PC-9 (cell line): ENCODE measurements around the gene HHAT. TPM values are rescaled to one million over a fixed set of nuclear protein-coding genes. Genes with fewer than 3 reads are reported as not detected.

ENCODE experiments used
- BruUV-seq: library from RNA; stranded (reverse); fragments of 400-500 nt; replicated peaks from 2 replicates; lab custom pipeline; 2021; lab: Mats Ljungman, UMichigan
- CTCF ChIA-PET: fragments of 300-600 bp; sonication (Branson Sonifier 250); formaldehyde crosslinking; loops from one replicate; lab custom pipeline; 2022; ENCODE audit warnings: antibody characterized with exemption; lab: Charles Lee
- POLR2A ChIA-PET: fragments of 300-600 bp; sonication (Branson Sonifier 250); formaldehyde crosslinking; loops from one replicate; lab custom pipeline; 2022; ENCODE audit warnings: antibody characterized with exemption; ENCODE audit not compliant: unreplicated experiment; lab: Charles Lee
- DNase-seq, 2 experiments: peaks; one replicate each; pipeline versions ENCODE4 v3.0.0 to v3.0.0-alpha.2; 2015 to 2022; ENCODE audit warnings: mixed read lengths in 1 of 2
- H2AFZ ChIP-seq: fragments of 200-600 bp; sonication (generic); 2 replicates; pipeline ENCODE4 v1.8.1; 2017; ENCODE audit warnings: antibody characterized with exemption
- H3F3A ChIP-seq: fragments of 200-600 bp; sonication (generic); 2 replicates; pipeline ENCODE4 v1.8.1; 2017; ENCODE audit warnings: antibody characterized with exemption, mild to moderate bottlenecking, low read depth; ENCODE audit not compliant: insufficient read depth
- H3K27ac ChIP-seq: fragments of 200-600 bp; sonication (generic); 2 replicates; pipeline ENCODE4 v1.6.1; 2016; ENCODE audit warnings: mixed run types
- H3K27me3 ChIP-seq: fragments of 200-600 bp; sonication (generic); 2 replicates; pipeline ENCODE4 v1.6.1; 2016; ENCODE audit warnings: low read depth, mixed run types; ENCODE audit not compliant: insufficient read depth
- H3K36me3 ChIP-seq: fragments of 200-600 bp; sonication (generic); 2 replicates; pipeline ENCODE4 v1.6.1; 2016; ENCODE audit warnings: low read depth, mixed run types
- H3K4me1 ChIP-seq: fragments of 200-600 bp; sonication (generic); replicated peaks from 2 replicates; pipeline ENCODE4 v1.6.1; 2016; ENCODE audit warnings: mixed run types; ENCODE audit not compliant: insufficient read depth
- H3K4me2 ChIP-seq: fragments of 200-600 bp; sonication (generic); 2 replicates; pipeline ENCODE4 v1.6.1; 2017; ENCODE audit warnings: mixed run types
- H3K4me3 ChIP-seq: fragments of 200-600 bp; sonication (generic); 2 replicates; pipeline ENCODE4 v1.6.1; 2016; ENCODE audit warnings: mixed run types
- H3K79me2 ChIP-seq: fragments of 200-600 bp; sonication (generic); 2 replicates; pipeline ENCODE4 v1.6.1; 2017; ENCODE audit warnings: low read depth, mixed run types
- H3K9me2 ChIP-seq: fragments of 200-600 bp; sonication (generic); 2 replicates; pipeline ENCODE4 v1.8.1; 2017; ENCODE audit warnings: mild to moderate bottlenecking; ENCODE audit not compliant: insufficient read depth
- H3K9me3 ChIP-seq: fragments of 200-600 bp; sonication (generic); 2 replicates; pipeline ENCODE4 v1.8.1; 2016; ENCODE audit warnings: low read depth; ENCODE audit not compliant: insufficient read depth
- H4K20me1 ChIP-seq: fragments of 200-600 bp; sonication (generic); 2 replicates; pipeline ENCODE4 v1.8.1; 2017; ENCODE audit not compliant: insufficient read depth
- CTCF ChIP-seq: fragments of 200-600 bp; sonication (generic); conservative IDR thresholded peaks from 2 replicates; pipeline ENCODE4 v1.6.1; 2017; ENCODE audit warnings: mixed run types, antibody characterized with exemption, mild to moderate bottlenecking, moderate library complexity
- EZH2 ChIP-seq: fragments of 200-600 bp; sonication (generic); IDR thresholded peaks from 2 replicates; pipeline ENCODE4 v1.8.0; 2017; ENCODE audit warnings: antibody characterized with exemption, low read depth
- intact Hi-C: fragments of 100-400 bp; cut with micrococcal nuclease; formaldehyde crosslinking; loops from one replicate; pipeline ENCODE4 v1.10.0; 2022; ENCODE audit not compliant: unreplicated experiment
- total RNA-seq: library from RNA; stranded (reverse); gene quantifications from 2 replicates; pipeline ENCODE4 v1.2.3, GENCODE V29; 2021

HHAT gene
- total RNA-seq, 1 experiment from 2014 or later: 5.3 TPM

DNA sequence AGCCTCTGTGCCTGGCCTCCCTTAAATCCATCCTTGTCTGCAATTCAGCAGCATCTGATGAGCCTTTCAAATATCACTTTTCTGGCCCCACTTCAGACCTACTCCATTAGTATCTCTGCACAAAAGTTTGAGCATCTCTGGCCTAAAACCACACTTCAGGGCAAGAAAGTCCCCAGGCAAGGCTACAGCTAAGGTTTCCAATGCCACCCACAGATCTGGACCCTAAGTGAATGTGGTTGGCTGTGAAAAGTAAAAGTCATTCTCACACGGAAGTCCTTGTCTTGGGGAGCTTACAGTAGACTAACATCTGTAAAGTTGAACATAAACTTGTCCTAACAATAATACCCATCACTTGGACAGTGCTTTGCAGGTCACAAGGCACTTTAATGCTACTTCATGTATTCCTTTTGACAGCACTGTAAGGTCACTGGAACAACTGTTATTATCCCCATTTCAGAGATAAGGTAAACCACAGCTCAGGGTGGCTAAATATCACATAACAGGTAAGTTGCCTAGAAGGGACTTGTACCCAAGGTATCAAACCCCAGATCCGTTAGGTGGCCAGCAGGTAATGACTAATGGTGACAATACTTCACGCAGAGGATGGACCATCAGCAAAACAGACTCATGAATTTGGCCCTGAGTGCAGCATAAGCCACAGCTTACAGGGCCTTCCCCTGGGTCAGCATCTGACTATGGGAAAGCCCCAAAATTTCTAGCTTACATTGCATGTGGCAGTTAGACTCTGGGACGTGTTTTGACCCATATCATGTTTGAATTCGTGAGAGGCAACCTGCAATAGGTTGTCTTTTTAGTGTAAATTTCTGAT is 356.0 kb downstream of the HHAT start:
- H3K36me3 ChIP-seq: no peaks in the 10 kb centered on the region
- ChIA-PET CTCF (no interaction called here), POLR2A (no interaction called here)
- no peak for DNase-seq
- BruUV-seq: no TSS peak
- H2AFZ ChIP-seq: no peak overlapping the region
- no peak overlapping the region for H3K27ac ChIP-seq
- H3K4me2 ChIP-seq: no peak overlapping the region
- no peaks in the 10 kb centered on the region for H4K20me1 ChIP-seq
- no peaks in the 10 kb centered on the region for H3K9me3 ChIP-seq
- TF ChIP-seq CTCF (no peak), EZH2 (no peak)
- H3F3A ChIP-seq: no peaks in the 10 kb centered on the region
- no peak overlapping the region for H3K4me3 ChIP-seq
- no peaks in the 10 kb centered on the region for H3K79me2 ChIP-seq
- H3K4me1 ChIP-seq: no peaks in the 10 kb centered on the region
- H3K27me3 ChIP-seq: no peaks in the 10 kb centered on the region
- H3K9me2 ChIP-seq: no peaks in the 10 kb centered on the region
- intact Hi-C loops: loop anchor here (5.0 kb wide), 1 partner anchor 102 kb away; no protein-coding TSS in a partner anchor

GRCh38 chr1:210685295-210685650 is 356.6 kb downstream of the HHAT start:
- Histone ChIP-seq H3K79me2 (no peaks in the 10 kb centered on the region), H3K27ac (no peak overlapping the region), H3F3A (no peaks in the 10 kb centered on the region), H2AFZ (no peak overlapping the region), H3K4me3 (no peak overlapping the region), H3K4me1 (no peaks in the 10 kb centered on the region), H3K9me2 (no peaks in the 10 kb centered on the region), H3K36me3 (no peaks in the 10 kb centered on the region), H3K4me2 (no peak overlapping the region), H4K20me1 (no peaks in the 10 kb centered on the region), H3K27me3 (no peaks in the 10 kb centered on the region), H3K9me3 (no peaks in the 10 kb centered on the region)
- no peak for DNase-seq
- intact Hi-C loops: no loop called here
- no peak for TF ChIP-seq CTCF
- TF ChIP-seq EZH2: no peak
- ChIA-PET CTCF (no interaction called here), POLR2A (no interaction called here)
- no TSS peak for BruUV-seq

DNA sequence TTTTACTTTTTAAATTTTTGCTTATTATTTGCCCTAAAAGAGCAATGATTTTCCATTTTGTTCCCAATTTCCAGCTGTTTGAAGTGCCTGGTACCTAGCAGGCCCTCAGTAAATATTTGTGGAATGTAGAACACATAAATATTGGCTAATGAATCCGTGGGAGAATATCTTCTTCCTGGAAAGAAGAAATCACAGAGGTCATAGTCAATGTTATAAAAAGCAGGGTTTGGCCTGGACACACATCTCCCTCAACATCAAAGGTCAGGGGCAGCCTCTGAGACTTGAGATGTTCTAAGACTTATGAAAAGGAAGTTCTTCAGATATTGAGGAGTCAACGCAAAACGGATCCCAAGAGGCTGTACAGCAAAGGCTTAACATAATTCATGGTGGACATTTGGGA is 358.1 kb downstream of the HHAT start:
- Histone ChIP-seq H2AFZ (no peak overlapping the region), H3K79me2 (no peaks in the 10 kb centered on the region), H3K4me1 (no peaks in the 10 kb centered on the region), H4K20me1 (no peaks in the 10 kb centered on the region), H3K9me3 (no peaks in the 10 kb centered on the region), H3K4me2 (no peak overlapping the region), H3F3A (no peaks in the 10 kb centered on the region), H3K9me2 (no peaks in the 10 kb centered on the region), H3K27me3 (no peaks in the 10 kb centered on the region), H3K27ac (no peak overlapping the region), H3K36me3 (no peaks in the 10 kb centered on the region), H3K4me3 (no peak overlapping the region)
- DNase-seq: no peak
- intact Hi-C loops: no loop called here
- no TSS peak for BruUV-seq
- CTCF ChIA-PET: no interaction called here
- TF ChIP-seq EZH2: no peak
- POLR2A ChIA-PET: no interaction called here
